Adipocyte (in vitro differentiated cells): Measurements from ENCODE around the gene SYNPR.

Source experiments
- DNase-seq: peaks from one replicate; pipeline ENCODE4 v3.0.0-alpha.2; 2015; ENCODE audit warnings: low read depth
- H3K27me3 ChIP-seq: replicated peaks from 2 replicates; pipeline ENCODE4 v1.7.0; 2013; ENCODE audit warnings: mild to moderate bottlenecking, low read length, moderate library complexity; ENCODE audit not compliant: control insufficient read depth, insufficient read depth
- H3K36me3 ChIP-seq: 2 replicates; pipeline ENCODE4 v1.7.0; 2013; ENCODE audit warnings: low read length, mild to moderate bottlenecking, moderate library complexity; ENCODE audit not compliant: control insufficient read depth, insufficient read depth, severe bottlenecking
- H3K4me1 ChIP-seq: 2 replicates; pipeline ENCODE4 v1.7.0; 2013; ENCODE audit warnings: mild to moderate bottlenecking, low read length, moderate library complexity; ENCODE audit not compliant: control insufficient read depth, insufficient read depth
- H3K4me3 ChIP-seq: 2 replicates; pipeline ENCODE4 v1.7.0; 2013; ENCODE audit warnings: mild to moderate bottlenecking, low read length, moderate library complexity
- H3K9ac ChIP-seq: 2 replicates; pipeline ENCODE4 v1.7.0; 2013; ENCODE audit warnings: mild to moderate bottlenecking, low read length, moderate library complexity
- H3K9me3 ChIP-seq: 2 replicates; pipeline ENCODE4 v1.7.0; 2013; ENCODE audit warnings: mild to moderate bottlenecking, low read length, moderate library complexity; ENCODE audit not compliant: control insufficient read depth

The SYNPR gene

GRCh38 chr3:63500196-63500595, 222.1 kb downstream of the SYNPR start:
- Histone ChIP-seq H3K4me3 (no peak overlapping the region), H3K9ac (no peak overlapping the region), H3K36me3 (no peaks in the 10 kb centered on the region), H3K27me3 (no peaks in the 10 kb centered on the region), H3K9me3 (no peaks in the 10 kb centered on the region), H3K4me1 (peaks cover 5% of the 10 kb centered on the region)
- no peak for DNase-seq

GRCh38 chr3:63508305-63508704, 230.2 kb downstream of the SYNPR start:
- DNase-seq: no peak
- H3K4me1 ChIP-seq: no peaks in the 10 kb centered on the region
- no peaks in the 10 kb centered on the region for H3K36me3 ChIP-seq

GRCh38 chr3:63508771-63509170, 230.7 kb downstream of the SYNPR start:
- Histone ChIP-seq H3K27me3 (no peaks in the 10 kb centered on the region), H3K9me3 (no peaks in the 10 kb centered on the region), H3K9ac (no peak overlapping the region), H3K36me3 (no peaks in the 10 kb centered on the region), H3K4me1 (no peaks in the 10 kb centered on the region), H3K4me3 (no peak overlapping the region)
- no peak for DNase-seq

More at GRCh38 chr3:63508305-63508704, 230.2 kb downstream of the SYNPR start:
- no peaks in the 10 kb centered on the region for H3K27me3 ChIP-seq
- H3K4me3 ChIP-seq: no peak overlapping the region
- H3K9me3 ChIP-seq: no peaks in the 10 kb centered on the region
- no peak overlapping the region for H3K9ac ChIP-seq

GRCh38 chr3:63513791-63514190, 235.7 kb downstream of the SYNPR start:
- Histone ChIP-seq H3K4me1 (no peaks in the 10 kb centered on the region), H3K27me3 (no peaks in the 10 kb centered on the region), H3K9me3 (peaks cover 5% of the 10 kb centered on the region), H3K4me3 (no peak overlapping the region), H3K36me3 (no peaks in the 10 kb centered on the region), H3K9ac (no peak overlapping the region)
- no peak for DNase-seq

GRCh38 chr3:63514678-63515077, 236.6 kb downstream of the SYNPR start:
- Histone ChIP-seq H3K36me3 (no peaks in the 10 kb centered on the region), H3K9me3 (peaks cover 10% of the 10 kb centered on the region)
- DNase-seq: no peak

GRCh38 chr3:63519426-63519825, 241.3 kb downstream of the SYNPR start:
- H3K9ac ChIP-seq: no peak overlapping the region
- DNase-seq: no peak
- no peaks in the 10 kb centered on the region for H3K27me3 ChIP-seq
- peaks cover 10% of the 10 kb centered on the region for H3K9me3 ChIP-seq
- H3K4me3 ChIP-seq: no peak overlapping the region
- H3K36me3 ChIP-seq: no peaks in the 10 kb centered on the region
- H3K4me1 ChIP-seq: no peaks in the 10 kb centered on the region

More at GRCh38 chr3:63514678-63515077, 236.6 kb downstream of the SYNPR start:
- no peak overlapping the region for H3K4me3 ChIP-seq
- no peak overlapping the region for H3K9ac ChIP-seq
- H3K27me3 ChIP-seq: no peaks in the 10 kb centered on the region
- H3K4me1 ChIP-seq: no peaks in the 10 kb centered on the region

GRCh38 chr3:63521657-63522056, 243.5 kb downstream of the SYNPR start:
- DNase-seq: no peak
- H3K9ac ChIP-seq: no peak overlapping the region
- peaks cover 15% of the 10 kb centered on the region for H3K9me3 ChIP-seq
- no peaks in the 10 kb centered on the region for H3K36me3 ChIP-seq
- no peak overlapping the region for H3K4me3 ChIP-seq
- H3K4me1 ChIP-seq: no peaks in the 10 kb centered on the region
- no peaks in the 10 kb centered on the region for H3K27me3 ChIP-seq

GRCh38 chr3:63523100-63523499, 245.0 kb downstream of the SYNPR start:
- H3K4me3 ChIP-seq: no peak overlapping the region
- H3K27me3 ChIP-seq: no peaks in the 10 kb centered on the region
- H3K4me1 ChIP-seq: no peaks in the 10 kb centered on the region
- H3K36me3 ChIP-seq: no peaks in the 10 kb centered on the region
- DNase-seq: no peak
- no peak overlapping the region for H3K9ac ChIP-seq
- H3K9me3 ChIP-seq: peaks cover 15% of the 10 kb centered on the region

GRCh38 chr3:63528325-63529000, 250.4 kb downstream of the SYNPR start:
- Histone ChIP-seq H3K9ac (no peak overlapping the region), H3K4me3 (no peak overlapping the region)

GRCh38 chr3:63532521-63532920, 254.4 kb downstream of the SYNPR start:
- H3K4me3 ChIP-seq: no peak overlapping the region

More at GRCh38 chr3:63528325-63529000, 250.4 kb downstream of the SYNPR start:
- Histone ChIP-seq H3K36me3 (no peaks in the 10 kb centered on the region), H3K27me3 (no peaks in the 10 kb centered on the region), H3K9me3 (peaks cover 5% of the 10 kb centered on the region), H3K4me1 (no peaks in the 10 kb centered on the region)
- no peak for DNase-seq

GRCh38 chr3:63538919-63539318, 260.8 kb downstream of the SYNPR start:
- H3K9me3 ChIP-seq: no peaks in the 10 kb centered on the region
- H3K27me3 ChIP-seq: no peaks in the 10 kb centered on the region
- DNase-seq: peak; percentile 25
- no peaks in the 10 kb centered on the region for H3K4me1 ChIP-seq
- H3K4me3 ChIP-seq: no peak overlapping the region
- no peaks in the 10 kb centered on the region for H3K36me3 ChIP-seq
- no peak overlapping the region for H3K9ac ChIP-seq

More at GRCh38 chr3:63532521-63532920, 254.4 kb downstream of the SYNPR start:
- no peaks in the 10 kb centered on the region for H3K36me3 ChIP-seq
- H3K9ac ChIP-seq: no peak overlapping the region
- no peaks in the 10 kb centered on the region for H3K4me1 ChIP-seq
- H3K9me3 ChIP-seq: no peaks in the 10 kb centered on the region
- no peaks in the 10 kb centered on the region for H3K27me3 ChIP-seq
- DNase-seq: no peak

- Histone ChIP-seq H3K4me3 (no peak overlapping the region), H3K4me1 (no peaks in the 10 kb centered on the region), H3K36me3 (no peaks in the 10 kb centered on the region), H3K27me3 (no peaks in the 10 kb centered on the region), H3K9ac (no peak overlapping the region), H3K9me3 (no peaks in the 10 kb centered on the region)
- no peak for DNase-seq
Measured at GRCh38 chr3:63555767-63556166, 277.7 kb downstream of the SYNPR start.
